Activated T-cell treated with anti-CD3 and anti-CD28 coated beads for 4 hours (primary cell): ENCODE data around the gene THAP9.
"Not testable (repeated sequence)": the region's sequence is repeated elsewhere in the genome, so short reads cannot be mapped to it uniquely, and the experiment has no call there.

ENCODE experiments used
- DNase-seq: peaks from one replicate; pipeline ENCODE4 v3.0.0-alpha.2; 2020

The THAP9 gene, protein sequence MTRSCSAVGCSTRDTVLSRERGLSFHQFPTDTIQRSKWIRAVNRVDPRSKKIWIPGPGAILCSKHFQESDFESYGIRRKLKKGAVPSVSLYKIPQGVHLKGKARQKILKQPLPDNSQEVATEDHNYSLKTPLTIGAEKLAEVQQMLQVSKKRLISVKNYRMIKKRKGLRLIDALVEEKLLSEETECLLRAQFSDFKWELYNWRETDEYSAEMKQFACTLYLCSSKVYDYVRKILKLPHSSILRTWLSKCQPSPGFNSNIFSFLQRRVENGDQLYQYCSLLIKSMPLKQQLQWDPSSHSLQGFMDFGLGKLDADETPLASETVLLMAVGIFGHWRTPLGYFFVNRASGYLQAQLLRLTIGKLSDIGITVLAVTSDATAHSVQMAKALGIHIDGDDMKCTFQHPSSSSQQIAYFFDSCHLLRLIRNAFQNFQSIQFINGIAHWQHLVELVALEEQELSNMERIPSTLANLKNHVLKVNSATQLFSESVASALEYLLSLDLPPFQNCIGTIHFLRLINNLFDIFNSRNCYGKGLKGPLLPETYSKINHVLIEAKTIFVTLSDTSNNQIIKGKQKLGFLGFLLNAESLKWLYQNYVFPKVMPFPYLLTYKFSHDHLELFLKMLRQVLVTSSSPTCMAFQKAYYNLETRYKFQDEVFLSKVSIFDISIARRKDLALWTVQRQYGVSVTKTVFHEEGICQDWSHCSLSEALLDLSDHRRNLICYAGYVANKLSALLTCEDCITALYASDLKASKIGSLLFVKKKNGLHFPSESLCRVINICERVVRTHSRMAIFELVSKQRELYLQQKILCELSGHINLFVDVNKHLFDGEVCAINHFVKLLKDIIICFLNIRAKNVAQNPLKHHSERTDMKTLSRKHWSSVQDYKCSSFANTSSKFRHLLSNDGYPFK

DNA sequence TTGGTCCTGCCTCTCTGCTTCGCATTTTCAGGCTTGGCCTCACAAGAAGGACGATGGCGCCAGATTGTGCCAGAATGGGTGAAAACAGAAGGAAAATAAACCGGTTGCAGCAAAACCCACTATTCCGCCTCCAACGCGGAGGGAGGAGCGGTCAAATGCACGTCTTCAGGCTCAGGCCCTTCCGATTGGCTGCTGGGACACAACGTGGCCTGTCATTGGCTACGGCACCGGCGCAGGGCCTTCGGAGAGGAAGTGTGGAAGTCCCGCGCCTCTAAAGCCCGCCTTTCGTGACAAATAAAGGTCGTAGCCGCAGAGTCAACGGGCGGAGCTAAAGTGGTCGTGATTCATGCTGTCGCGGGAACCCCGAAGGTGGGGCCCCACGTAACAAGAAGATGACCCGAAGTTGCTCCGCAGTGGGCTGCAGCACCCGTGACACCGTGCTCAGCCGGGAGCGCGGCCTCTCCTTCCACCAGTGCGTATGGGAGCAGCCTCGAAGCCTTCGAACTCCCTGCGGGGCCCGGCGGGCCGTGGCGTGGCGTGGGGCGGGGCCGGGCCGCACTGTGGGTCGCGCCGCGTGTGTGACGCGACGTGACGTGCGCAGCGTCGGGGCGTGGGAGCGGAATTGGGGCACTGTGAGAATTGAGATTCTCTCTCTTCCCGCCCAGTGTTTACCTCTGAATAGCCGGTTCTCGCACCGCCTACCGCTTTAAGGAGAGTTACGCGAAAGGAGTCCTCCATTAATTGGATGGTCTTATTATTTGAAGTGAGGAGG is at the start of gene THAP9:
TSS of gene THAP9 (plus strand) at position 325 of the 772 bp plus-strand sequence. CDS start at position 393, 68 bp downstream.
- peak; percentile 94 for DNase-seq

DNA sequence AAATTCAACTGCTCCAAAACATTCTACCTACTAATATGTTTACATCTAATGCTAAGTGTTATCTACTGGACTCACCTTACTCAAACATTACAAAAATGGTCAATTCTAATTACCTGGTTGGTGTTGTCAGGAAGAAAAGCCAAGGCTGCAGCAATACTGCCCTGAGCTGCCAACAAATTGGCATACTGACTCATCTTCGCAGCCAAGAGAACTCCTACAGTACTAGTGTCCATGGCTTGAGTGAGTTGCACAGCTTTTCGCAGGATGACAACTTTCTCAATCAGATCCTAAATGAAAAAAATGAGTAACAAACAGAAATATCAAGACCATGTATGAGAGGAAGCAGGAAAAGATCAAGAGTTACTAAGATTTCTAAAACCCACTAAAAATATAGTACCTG is 49.2 kb upstream of the THAP9 start:
- DNase-seq, result no peak

DNA sequence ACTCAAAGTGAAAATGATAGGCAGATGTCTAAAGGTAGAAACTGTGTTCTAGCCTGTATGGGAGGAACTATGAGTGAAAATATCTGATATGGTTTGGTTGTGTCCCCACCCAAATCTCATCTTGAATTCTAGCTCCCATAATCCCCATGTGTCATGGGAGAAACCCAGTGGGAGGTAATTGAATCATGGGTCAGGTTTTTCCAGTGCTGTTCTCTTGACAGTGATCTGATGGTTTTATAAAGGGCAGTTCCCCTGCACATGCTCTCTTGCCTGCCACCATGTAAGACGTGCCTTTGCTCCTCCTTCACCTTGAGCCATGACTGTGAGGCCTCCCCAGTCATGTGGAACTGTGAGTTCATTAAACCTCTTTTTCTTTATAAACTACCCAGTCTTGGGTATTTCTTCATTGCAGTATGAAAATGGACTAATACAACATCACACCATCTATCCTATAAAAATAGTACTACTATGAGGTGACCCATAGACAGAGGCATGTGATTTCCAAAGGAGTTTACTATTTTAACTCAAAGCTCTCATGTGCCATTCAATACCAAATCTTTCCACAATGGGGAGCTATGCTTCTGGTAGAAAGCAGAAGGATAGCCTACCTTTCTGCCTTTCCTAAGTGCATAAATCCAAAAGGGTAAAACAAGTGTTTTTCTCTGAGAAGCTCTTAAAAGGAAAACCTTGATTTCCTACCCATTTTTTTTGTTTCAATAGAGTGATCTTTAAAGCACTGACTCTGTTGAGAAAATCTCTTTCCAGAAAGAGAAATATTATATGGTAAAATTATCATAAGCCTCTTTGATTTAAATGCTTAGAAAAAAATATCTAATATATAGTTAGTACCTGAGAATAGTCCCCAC is 48.4 kb upstream of the THAP9 start:
- DNase-seq, result no peak

DNA sequence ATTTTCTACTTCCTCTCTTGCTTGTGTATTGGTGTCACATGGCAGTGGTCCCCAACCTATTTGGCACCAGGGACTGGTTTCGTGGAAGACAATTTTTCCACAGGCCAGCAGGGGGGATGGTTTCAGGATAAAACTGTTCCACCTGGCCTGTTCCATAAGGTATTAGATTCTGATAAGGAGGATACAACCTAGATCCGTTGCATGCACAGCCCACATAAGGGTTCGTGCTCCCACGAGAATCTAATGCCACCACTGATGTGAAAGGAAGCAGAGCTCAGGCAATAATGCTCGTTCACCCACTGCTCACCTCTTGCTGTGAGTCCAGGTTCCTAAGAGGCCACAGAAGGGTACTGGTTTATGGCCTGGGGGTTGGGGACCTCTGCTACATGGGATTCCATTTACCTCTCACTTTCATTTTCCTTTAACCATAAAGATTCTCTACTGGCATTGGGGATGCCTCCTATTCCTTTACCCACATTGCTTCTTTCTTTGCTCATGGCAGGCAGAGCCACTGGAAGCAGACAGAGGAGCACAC is 47.7 kb upstream of the THAP9 start:
- DNase-seq, result no peak

DNA sequence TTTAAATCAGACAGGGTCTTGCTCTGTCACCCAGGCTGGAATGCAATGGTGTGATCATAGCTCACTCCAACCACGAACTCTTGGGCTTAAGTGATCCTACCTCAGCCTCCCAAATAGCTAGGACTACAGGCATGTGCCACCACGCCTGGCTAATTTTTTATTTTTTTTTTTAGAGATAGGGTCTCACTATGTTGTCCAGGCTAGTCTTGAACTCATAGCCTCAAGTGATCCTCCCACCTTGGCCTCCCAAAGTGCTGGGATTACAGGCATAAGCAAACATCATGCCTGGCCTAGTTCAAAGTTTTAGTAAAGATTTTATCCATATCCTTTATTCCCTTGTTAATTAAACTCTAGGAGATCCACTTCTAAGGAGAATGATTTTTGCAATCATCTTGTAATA is 40.0 kb upstream of the THAP9 start:
- not testable (repeated sequence) for DNase-seq

DNA sequence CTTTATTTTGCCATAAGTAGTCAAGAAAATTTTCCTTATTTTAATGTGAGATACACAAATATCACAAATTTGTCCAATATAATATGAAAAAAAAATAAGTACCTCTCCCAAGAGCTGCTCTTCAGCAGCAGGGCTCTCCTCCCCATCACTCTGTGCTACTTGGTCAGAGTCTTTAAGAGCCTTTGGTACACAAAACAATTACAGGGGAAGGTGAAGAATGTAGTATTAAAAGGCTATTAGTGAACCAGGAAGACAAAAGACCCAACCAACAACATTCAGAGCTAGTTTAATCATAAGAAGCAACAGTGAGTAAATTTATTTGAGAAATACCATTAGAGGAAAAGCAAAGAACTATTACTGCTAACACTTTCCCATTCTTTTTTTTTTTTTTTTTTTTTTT is 39.0 kb upstream of the THAP9 start:
- DNase-seq, result no peak

DNA sequence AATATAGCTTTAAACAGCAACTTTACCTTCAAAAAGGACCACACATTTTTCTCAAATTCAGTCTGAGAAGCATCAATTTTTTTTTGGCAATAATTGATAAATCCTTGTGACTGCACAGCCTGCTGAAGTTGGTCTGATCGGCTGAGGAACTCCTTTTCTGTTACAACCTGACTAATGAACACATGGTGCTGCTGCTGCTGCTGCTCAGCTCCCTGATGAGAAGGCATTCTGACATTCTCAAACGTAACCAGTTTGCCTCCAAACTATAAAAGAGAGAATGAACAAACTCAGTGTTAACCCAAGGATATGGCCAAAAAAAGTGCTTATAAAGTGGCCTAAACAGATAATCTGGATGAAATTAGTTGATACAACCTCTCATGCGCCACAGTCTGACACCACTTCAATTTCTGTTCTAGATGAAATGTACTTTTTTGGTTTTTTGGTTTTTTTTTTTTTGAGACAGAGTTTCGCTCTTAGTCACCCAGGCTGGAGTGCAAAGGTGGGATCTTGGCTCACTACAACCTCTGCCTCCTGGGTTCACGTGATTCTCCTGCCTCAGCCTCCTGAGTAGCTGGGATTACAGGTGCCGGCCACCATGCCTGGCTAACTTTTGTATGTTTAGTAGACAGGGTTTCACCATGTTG is 36.1 kb upstream of the THAP9 start:
- no peak for DNase-seq

DNA sequence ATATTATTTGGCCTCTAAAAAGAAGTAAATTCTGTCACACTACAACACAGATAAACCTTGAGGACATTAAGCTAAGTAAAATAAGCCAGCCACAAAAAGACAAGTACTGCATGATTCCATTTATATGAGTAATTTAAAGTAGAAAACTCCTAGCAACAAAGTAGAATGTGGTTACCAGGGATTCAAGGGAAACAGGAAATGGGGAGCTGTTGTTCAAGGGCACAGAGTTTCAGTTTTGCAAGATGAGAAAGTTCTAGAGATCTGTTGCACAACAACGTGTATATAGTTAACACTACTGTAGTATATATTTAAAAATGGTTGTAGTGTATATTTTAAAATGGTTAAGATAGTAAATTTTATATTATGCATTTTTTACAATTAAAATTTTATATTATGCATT is 34.9 kb upstream of the THAP9 start:
- no peak for DNase-seq

DNA sequence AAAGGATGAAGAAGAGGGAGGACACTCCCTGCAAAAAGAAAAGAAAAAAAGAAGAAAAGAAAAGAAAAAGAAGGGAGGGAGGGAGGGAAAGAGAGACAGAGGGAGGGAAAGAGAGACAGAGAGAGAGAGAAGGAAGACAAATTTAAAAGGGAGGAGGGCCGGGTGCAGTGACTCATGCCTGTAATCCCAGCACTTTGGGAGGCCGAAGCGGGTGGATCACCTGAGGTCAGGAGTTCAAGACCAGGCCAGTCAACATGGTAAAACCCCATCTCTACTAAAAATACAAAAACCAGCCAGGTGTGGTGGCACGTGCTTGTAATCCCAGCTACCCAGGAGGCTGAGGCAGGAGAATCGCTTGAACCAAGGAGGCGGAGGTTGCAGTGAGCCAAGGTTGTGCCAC is 34.5 kb upstream of the THAP9 start:
- DNase-seq, result not testable (repeated sequence)

DNA sequence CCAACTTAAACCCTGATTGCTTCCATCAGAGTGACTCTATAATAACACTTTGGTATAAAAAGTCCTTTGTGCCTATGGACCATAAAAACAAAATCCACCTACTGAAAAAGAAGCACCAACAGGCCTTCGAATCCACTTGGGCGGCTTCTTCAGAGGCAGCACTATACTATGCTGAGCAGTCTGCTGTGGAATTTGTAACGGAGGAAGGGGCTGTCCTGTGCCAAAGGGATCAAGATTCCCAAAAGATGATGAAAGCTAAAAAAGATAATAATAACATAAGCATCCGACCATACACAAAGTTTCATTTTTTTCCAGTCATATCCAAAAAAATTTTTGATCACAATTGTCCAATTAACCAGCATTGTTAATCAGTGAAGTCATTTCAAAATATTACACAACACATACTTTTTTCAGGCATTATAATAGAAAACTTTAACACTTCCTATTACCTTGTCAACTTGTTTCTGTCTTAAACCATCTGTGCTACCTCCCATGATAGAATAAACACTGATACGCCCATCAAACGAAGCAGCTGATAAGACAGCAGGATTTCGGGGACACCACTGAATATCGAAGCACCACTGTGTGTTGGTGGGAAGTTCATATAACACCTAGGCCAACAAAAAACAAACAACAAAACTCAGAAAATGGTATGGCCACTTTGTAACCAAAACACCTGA is 33.7 kb upstream of the THAP9 start:
- DNase-seq, result no peak

DNA sequence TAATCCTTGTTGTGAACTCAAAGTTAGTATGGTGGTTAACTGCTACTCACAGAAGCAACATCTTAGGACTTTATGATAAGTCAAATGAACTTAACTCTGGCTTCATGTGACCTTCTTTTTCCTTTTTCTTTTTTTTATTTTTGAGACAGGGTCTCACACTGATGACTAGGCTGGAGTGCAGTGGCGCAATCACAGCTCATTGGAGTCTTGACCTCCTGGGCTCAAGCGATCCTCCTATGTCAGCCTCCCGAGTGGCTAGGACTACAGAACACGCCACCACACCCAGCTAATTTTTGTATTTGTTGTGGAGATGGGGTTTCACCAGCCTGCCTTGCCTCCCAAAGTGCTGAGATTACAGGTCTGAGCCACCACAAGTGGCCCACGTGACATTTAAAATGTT is 32.0 kb upstream of the THAP9 start:
- DNase-seq, result no peak

DNA sequence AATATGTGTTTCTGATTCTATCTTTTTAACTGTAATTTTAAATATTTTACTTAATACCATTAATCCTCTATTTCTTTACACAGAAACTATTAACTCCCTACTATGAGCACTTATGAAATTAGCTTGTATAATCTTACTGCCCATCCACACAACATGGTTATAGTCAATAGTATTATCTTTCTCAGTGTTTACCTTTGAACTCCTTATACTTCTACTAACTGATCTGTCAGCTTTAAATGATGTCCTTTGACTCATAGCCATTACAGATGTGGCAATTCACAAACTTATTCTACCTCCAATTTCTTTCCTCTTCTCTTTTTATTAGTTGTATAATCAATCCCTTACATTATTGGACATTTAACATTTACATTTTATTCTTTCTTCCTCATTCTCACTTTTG is 15.1 kb upstream of the THAP9 start:
- DNase-seq, result no peak

DNA sequence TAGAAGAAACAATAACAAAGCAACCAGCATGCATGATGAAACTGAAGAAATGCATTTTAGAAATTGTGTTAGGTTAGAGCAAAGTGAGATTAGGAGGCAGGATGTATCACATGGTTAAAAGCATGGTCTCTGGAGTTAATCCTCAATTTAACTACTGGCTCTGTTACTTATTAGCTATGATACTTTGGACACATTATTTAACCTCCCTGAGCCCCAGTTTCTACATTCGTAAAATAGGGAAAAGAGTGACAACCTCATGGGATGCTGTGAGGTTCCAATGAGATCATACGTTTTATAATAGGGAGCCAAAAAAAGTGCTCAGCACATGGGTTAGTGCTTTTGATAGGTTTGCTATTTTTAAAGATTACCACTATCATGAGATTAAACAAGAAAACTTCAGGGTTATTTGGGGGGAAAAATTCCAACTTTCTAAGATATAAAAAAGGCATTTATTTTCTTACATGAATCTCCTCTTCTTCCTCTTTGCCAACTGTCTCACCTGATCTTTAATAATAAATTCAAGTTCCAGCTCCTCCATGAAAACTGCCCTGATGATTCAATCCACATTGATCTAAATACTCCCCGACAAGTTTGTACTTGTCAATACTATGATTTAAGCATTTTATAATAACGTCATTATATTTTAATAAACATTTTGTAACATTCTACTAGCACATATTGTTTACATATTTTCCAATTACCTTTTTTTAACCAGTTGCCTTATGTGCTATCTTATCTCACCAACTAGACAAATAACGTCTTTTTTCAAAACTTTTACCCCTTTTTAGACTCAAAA is 14.2 kb upstream of the THAP9 start:
- no peak for DNase-seq

DNA sequence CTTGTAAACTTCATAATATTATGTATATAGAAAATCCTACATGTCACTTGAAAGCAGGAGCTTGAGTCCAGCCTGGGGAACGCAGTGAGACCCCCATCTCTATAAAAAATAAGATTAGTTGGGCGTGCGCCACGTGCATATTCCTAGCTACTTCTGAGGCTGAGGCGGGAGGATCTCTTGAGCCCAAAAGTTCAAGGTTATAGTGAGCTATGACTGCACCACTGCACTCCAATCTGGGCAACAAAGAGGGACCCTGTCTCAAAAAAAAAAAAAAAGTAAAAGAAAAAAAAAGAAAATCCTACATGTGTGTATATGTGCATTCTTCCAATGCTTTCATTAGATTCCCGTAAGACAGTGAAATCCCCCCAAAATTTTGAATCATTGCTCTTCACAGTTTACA is 11.2 kb upstream of the THAP9 start:
- DNase-seq, result no peak

DNA sequence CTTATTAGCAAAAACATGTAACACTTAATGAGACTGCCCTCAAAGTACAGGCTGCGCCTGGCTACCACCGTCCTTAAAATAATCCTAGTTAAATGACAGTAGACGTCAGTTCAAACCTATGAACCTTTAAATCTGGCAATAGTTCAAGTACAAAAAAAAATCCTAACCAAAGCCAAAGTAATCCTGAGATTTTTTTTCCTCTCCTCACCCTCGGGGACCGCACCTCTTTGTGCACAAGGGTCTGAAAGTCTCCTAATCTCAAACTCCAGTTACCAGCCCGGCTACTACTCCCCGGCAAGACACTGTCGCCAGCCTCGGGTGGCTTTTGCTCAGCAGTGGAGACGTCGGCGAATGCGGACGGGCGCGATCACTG is 10.0 kb upstream of the THAP9 start:
- no peak for DNase-seq

DNA sequence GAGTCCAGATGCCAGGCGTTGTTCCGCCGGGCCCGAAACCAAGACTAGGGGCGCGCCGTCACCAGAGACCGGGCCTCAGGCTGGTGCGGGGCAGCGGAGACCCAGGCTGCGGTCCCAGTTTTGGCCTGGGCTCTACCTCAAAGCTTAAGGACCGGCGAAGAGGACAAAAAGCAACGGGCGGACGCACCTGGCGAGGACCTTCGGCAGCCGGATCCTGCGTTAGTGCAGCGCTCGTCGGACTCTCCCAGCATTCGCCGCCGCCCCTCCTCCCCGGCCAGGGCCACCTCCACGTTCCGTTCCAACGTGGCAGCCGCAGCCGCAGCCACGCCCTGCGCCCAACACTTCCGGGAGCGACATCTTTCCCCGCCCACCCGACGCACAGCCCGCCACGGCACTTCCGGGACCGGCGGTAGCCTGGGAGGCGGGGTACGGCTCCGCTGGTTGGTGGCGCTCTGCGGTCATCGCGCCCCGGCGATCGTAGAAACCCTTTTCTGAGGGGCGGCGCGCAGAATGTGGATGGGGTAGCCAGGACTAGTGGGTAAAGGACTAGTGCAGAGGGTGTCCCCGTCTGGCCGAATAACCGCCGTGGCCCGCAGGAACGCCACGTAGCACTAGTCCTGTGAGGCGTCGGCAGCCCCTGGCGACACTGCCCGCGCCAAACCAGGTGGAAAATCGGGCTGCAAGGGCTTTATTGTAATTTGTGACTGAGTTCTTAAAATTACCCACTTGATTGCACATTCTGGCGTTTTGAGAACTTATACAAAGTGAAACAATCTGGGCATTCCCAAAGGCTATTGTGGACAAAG is 9.4 kb upstream of the THAP9 start, which contains the start of gene SEC31A:
TSS of gene SEC31A (minus strand) at position 253 of the 806 bp plus-strand sequence. CDS start 9,217 bp downstream, outside the sequence.
- peak; percentile 92 for DNase-seq

DNA sequence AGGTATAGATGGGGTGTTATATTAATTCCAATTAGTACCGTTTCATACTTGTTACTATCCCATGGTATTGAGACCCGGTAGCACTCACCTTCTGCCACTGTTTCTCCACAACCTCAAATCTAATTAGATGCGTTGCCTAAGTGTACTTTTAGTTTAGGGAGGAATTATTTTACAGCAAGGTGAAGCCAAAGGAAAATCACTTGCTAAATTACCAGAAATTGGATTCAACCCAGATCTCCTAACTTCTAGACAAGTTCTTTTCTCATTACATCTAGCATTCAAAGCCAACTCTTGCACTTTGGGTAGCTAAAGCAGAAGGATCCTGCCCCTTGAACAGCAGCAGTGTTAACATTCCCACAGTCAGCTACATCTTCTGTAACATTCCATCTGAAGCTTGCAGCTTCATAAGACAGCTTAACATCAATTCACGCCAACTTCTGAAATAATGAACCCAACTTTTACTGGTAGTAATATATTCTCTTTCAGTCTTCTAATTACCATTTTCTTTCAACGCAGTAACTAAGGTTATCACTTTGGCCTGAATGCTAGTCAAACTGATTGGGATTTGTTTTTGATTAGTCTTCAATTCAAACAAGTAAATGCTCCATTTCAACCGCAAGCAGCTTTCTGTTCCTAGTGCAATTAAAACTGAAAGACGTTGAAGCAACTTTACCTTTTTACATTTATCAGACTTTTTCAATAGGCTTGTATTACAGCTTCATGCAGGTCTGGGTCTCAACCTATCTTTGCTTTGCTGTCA is 8.6 kb upstream of the THAP9 start:
- DNase-seq, result no peak

DNA sequence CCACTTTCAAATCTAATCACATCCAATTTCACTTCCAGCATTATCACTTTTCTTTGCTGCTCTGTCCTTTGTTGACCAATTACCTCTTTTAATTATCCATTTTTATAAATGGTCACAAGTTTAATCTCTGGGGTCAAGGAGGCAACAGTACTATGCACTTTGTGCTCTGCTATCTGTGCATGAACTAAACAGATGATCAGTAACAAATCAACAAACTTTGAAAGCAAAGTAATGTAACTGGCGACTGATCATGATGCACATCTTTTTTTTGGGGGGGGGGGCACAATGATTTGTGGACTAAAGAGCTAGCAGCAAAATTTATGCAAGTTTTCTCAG is 8.1 kb upstream of the THAP9 start:
- no peak for DNase-seq
